K562 (cell line): ENCODE data around the gene RBBP4. TPM values are rescaled to one million over a fixed set of nuclear protein-coding genes. Genes with fewer than 3 reads are reported as not detected.

Experiments used
- CREB1 ChIP-seq, 2 experiments: sonication (generic) in 1 of 2; formaldehyde crosslinking in 1 of 2; IDR thresholded peaks; 2 replicates each; pipeline versions ENCODE4 v1.6.1 to v1.8.0; 2012 to 2022; ENCODE audit warnings: inconsistent platforms in 1 of 2, mild to moderate bottlenecking in 1 of 2, missing genetic modification reagents in 1 of 2, moderate library complexity in 1 of 2
- REST ChIP-seq, 2 experiments: fragments of 450-650 bp; formaldehyde crosslinking in 1 of 2; IDR thresholded peaks; 2 replicates each; pipeline versions ENCODE4 v1.4.0 to v1.6.1; 2014 to 2020; ENCODE audit warnings: mild to moderate bottlenecking in 2 of 2, borderline replicate concordance in 1 of 2, low read depth in 1 of 2
- TBL1XR1 ChIP-seq, 2 experiments: IDR thresholded peaks; 2 replicates each; pipeline ENCODE4 v1.6.1; 2012; ENCODE audit warnings: improper control_type of control experiment in 2 of 2, low read length in 2 of 2, mild to moderate bottlenecking in 1 of 2
- TEAD4 ChIP-seq, 2 experiments: sonication (generic) in 1 of 2; formaldehyde crosslinking in 1 of 2; IDR thresholded peaks; 2 replicates each; pipeline versions ENCODE4 v1.6.1 to v1.8.0; 2012 to 2022; ENCODE audit warnings: borderline replicate concordance in 1 of 2, inconsistent platforms in 1 of 2, low read length in 1 of 2, mild to moderate bottlenecking in 1 of 2, missing genetic modification reagents in 1 of 2
- USF1 ChIP-seq: sonication (generic); formaldehyde crosslinking; IDR thresholded peaks from 2 replicates; pipeline ENCODE4 v1.9.0; 2022; ENCODE audit warnings: mild to moderate bottlenecking, missing genetic modification reagents
- polyA plus RNA-seq, 8 experiments: library from polyadenylated mRNA; depleted of rRNA in 4 of 8; stranded (reverse) in 5 of 8; unstranded in 3 of 8; fragments of >200 nt; fragmentation: Nextera tagmentation in 2 of 8; fragmentation: Illumina TruSeq in 1 of 8; extraction: Ambion mirVana in 2 of 8; extraction: Trizol in 1 of 8; gene quantifications; 2 replicates each; pipeline versions ENCODE4 v1.2.1 to v1.2.3, GENCODE V29; 2011 to 2014; ENCODE audit warnings: inconsistent platforms in 1 of 8, missing spikeins in 1 of 8
- total RNA-seq, 7 experiments: library from RNA; depleted of rRNA in 6 of 7; stranded (reverse); fragments of >200 nt in 6 of 7; fragmentation: Illumina TruSeq in 2 of 7; extraction: Trizol in 2 of 7; gene quantifications; 2 replicates each; pipeline versions ENCODE4 v1.2.1 to v1.2.3, GENCODE V29; 2011 to 2021; ENCODE audit warnings: low replicate concordance in 1 of 7
- TF ChIP-seq, protein P1 (sequence below): sonication (generic); formaldehyde crosslinking; IDR thresholded peaks from 2 replicates; pipeline ENCODE4 v1.8.0; 2022; ENCODE audit warnings: mild to moderate bottlenecking, missing genetic modification reagents
- TF ChIP-seq, protein P2 (sequence below), 3 experiments: IDR thresholded peaks in 2 of 3; conservative IDR thresholded peaks in 1 of 3; 2 replicates each; pipeline ENCODE4 v1.5.1; 2011 to 2012; ENCODE audit warnings: low read length in 3 of 3, mild to moderate bottlenecking in 3 of 3, control low read depth in 2 of 3, improper control_type of control experiment in 1 of 3, inconsistent platforms in 1 of 3, low read depth in 1 of 3, mixed read lengths in 1 of 3, moderate library complexity in 1 of 3; ENCODE audit not compliant: insufficient read depth in 2 of 3

The RBBP4 gene
- total and polyA plus RNA-seq, 9 of the 15 experiments (the other 6 are each of a cell fraction or from before 2014, with no cell fraction given) = 185 to 409 (median 259) TPM

- TF ChIP-seq, protein P1, sequence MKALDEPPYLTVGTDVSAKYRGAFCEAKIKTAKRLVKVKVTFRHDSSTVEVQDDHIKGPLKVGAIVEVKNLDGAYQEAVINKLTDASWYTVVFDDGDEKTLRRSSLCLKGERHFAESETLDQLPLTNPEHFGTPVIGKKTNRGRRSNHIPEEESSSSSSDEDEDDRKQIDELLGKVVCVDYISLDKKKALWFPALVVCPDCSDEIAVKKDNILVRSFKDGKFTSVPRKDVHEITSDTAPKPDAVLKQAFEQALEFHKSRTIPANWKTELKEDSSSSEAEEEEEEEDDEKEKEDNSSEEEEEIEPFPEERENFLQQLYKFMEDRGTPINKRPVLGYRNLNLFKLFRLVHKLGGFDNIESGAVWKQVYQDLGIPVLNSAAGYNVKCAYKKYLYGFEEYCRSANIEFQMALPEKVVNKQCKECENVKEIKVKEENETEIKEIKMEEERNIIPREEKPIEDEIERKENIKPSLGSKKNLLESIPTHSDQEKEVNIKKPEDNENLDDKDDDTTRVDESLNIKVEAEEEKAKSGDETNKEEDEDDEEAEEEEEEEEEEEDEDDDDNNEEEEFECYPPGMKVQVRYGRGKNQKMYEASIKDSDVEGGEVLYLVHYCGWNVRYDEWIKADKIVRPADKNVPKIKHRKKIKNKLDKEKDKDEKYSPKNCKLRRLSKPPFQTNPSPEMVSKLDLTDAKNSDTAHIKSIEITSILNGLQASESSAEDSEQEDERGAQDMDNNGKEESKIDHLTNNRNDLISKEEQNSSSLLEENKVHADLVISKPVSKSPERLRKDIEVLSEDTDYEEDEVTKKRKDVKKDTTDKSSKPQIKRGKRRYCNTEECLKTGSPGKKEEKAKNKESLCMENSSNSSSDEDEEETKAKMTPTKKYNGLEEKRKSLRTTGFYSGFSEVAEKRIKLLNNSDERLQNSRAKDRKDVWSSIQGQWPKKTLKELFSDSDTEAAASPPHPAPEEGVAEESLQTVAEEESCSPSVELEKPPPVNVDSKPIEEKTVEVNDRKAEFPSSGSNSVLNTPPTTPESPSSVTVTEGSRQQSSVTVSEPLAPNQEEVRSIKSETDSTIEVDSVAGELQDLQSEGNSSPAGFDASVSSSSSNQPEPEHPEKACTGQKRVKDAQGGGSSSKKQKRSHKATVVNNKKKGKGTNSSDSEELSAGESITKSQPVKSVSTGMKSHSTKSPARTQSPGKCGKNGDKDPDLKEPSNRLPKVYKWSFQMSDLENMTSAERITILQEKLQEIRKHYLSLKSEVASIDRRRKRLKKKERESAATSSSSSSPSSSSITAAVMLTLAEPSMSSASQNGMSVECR = no peak
- TF ChIP-seq TEAD4 (IDR thresholded peaks at IDR 0.05; ENCODE audit: low read length) (no peak), TEAD4 (CRISPR knock-in tag; IDR thresholded peaks at IDR 0.05; ENCODE audit: borderline replicate concordance) (no peak), REST (IDR thresholded peaks at IDR 0.05; ENCODE audit: borderline replicate concordance) (peak; percentile 27; the same call in 1 of the 2 replicates), REST (CRISPR knock-in tag; IDR thresholded peaks at IDR 0.05; ENCODE audit: low read depth) (no peak), CREB1 (IDR thresholded peaks at IDR 0.05) (no peak), CREB1 (CRISPR knock-in tag; IDR thresholded peaks at IDR 0.05) (no peak), USF1 (no peak), TBL1XR1 (IDR thresholded peaks at IDR 0.05; ENCODE audit: low read length in 2 of 2) (no peak)
- TF ChIP-seq, protein P2, sequence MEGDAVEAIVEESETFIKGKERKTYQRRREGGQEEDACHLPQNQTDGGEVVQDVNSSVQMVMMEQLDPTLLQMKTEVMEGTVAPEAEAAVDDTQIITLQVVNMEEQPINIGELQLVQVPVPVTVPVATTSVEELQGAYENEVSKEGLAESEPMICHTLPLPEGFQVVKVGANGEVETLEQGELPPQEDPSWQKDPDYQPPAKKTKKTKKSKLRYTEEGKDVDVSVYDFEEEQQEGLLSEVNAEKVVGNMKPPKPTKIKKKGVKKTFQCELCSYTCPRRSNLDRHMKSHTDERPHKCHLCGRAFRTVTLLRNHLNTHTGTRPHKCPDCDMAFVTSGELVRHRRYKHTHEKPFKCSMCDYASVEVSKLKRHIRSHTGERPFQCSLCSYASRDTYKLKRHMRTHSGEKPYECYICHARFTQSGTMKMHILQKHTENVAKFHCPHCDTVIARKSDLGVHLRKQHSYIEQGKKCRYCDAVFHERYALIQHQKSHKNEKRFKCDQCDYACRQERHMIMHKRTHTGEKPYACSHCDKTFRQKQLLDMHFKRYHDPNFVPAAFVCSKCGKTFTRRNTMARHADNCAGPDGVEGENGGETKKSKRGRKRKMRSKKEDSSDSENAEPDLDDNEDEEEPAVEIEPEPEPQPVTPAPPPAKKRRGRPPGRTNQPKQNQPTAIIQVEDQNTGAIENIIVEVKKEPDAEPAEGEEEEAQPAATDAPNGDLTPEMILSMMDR (IDR thresholded peaks at IDR 0.05 in 2 of 3, conservative IDR thresholded peaks at IDR 0.05 in 1 of 3; ENCODE audit: insufficient read depth in 2 of 3, low read depth in 1 of 3, low read length in 3 of 3) = peak in 2 of 3 experiments; percentile 3 to 43; a peak in 3 of 6 replicates
Measured at GRCh38 chr1:32619701-32620485, 31.1 kb upstream of the RBBP4 start (continued).
